Measurements from ENCODE around the gene TSPEAR. TPM values are rescaled to one million over a fixed set of nuclear protein-coding genes. Genes with fewer than 3 reads are reported as not detected.

The TSPEAR gene
- total RNA-seq, 1 donor, result not detected

GRCh38 chr21:44573630-44574456, 137.5 kb downstream of the TSPEAR start, which contains the start of gene KRTAP10-4:
TSS of gene KRTAP10-4 (plus strand) at chr21:44573729. CDS start at chr21:44573759, 30 bp downstream.

GRCh38 chr21:44558695-44559094, 152.7 kb downstream of the TSPEAR start, which contains the start of gene KRTAP10-3:
TSS of gene KRTAP10-3 (minus strand) at chr21:44558795. CDS start at chr21:44558715, 80 bp downstream.

GRCh38 chr21:44551340-44551961, 159.9 kb downstream of the TSPEAR start, which contains the start of gene KRTAP10-2:
TSS of gene KRTAP10-2 (minus strand) at chr21:44551505. CDS start at chr21:44551458, 47 bp downstream.

GRCh38 chr21:44539991-44540666, 171.2 kb downstream of the TSPEAR start, which contains the start of gene KRTAP10-1:
TSS of gene KRTAP10-1 (minus strand) at chr21:44540195. CDS start at chr21:44540150, 45 bp downstream.

GRCh38 chr21:44454747-44455523, 256.4 kb downstream of the TSPEAR start, which contains the start of gene LRRC3:
TSS of gene LRRC3 (plus strand) at chr21:44455510. CDS start at chr21:44456645, 1,135 bp downstream.

Small RNA genes lying within 50 kb of the gene (small RNA-seq; reads per million reads assigned to genes)
- not detected for gene KRTAP12-6P

Other genes with a start within 250 kb of the TSPEAR start
- not detected in 2 replicates for gene KRTAP10-1, start 171.4 kb downstream of the TSPEAR start, total RNA-seq
- gene KRTAP10-2, start 160.1 kb downstream of the TSPEAR start, total RNA-seq, result not detected in 2 replicates
- gene KRTAP10-3, start 152.8 kb downstream of the TSPEAR start, total RNA-seq, result not detected in 2 replicates
- not detected in 2 replicates for gene KRTAP10-4, start 137.8 kb downstream of the TSPEAR start, total RNA-seq
- not detected in 2 replicates for gene KRTAP10-5, start 131.0 kb downstream of the TSPEAR start, total RNA-seq
- gene KRTAP10-6, start 119.1 kb downstream of the TSPEAR start, total RNA-seq, result not detected in 2 replicates
- gene KRTAP10-7, start 111.0 kb downstream of the TSPEAR start, total RNA-seq, result not detected in 2 replicates
- gene KRTAP10-8, start 99.5 kb downstream of the TSPEAR start, total RNA-seq, result not detected in 2 replicates
- not detected in 2 replicates for gene KRTAP10-9, start 84.5 kb downstream of the TSPEAR start, total RNA-seq
- not detected in 2 replicates for gene KRTAP10-10, start 74.2 kb downstream of the TSPEAR start, total RNA-seq
- gene KRTAP10-11, start 65.2 kb downstream of the TSPEAR start, total RNA-seq, result not detected in 2 replicates
- not detected in 2 replicates for gene KRTAP12-4, start 56.9 kb downstream of the TSPEAR start, total RNA-seq
- gene KRTAP12-3, start 53.6 kb downstream of the TSPEAR start, total RNA-seq, result not detected in 2 replicates
- gene KRTAP12-2, start 44.6 kb downstream of the TSPEAR start, total RNA-seq, result not detected in 2 replicates
- gene KRTAP12-1, start 29.4 kb downstream of the TSPEAR start, total RNA-seq, result not detected in 2 replicates
- not detected in 2 replicates for gene KRTAP10-12, start 14.4 kb downstream of the TSPEAR start, total RNA-seq
- gene UBE2G2, start 90.2 kb upstream of the TSPEAR start, total RNA-seq, result 105 and 121 TPM in 2 replicates
- gene SUMO3, start 106.5 kb upstream of the TSPEAR start, total RNA-seq, result 96.0 and 96.6 TPM in 2 replicates
- 382 and 467 TPM in 2 replicates for gene PTTG1IP, start 162.1 kb upstream of the TSPEAR start, total RNA-seq
- 0.33 and 0.48 TPM in 2 replicates for gene ITGB2, start 209.3 kb upstream of the TSPEAR start, total RNA-seq
- 21.6 and 22.2 TPM in 2 replicates for gene SLX9, start 228.5 kb upstream of the TSPEAR start, total RNA-seq

Data from vein endothelial cell (primary cell).